Thymus (tissue), 11 donors: Measurements from ENCODE around the gene EPB41L5. TPM values are rescaled to one million over a fixed set of nuclear protein-coding genes. Genes with fewer than 3 reads are reported as not detected.
"Not testable (repeated sequence)": the region's sequence is repeated elsewhere in the genome, so short reads cannot be mapped to it uniquely, and the experiment has no call there.

Experiments used
- DNase-seq, 9 donors: peaks; one replicate each; pipeline ENCODE4 v3.0.0-alpha.2; 2013; ENCODE audit warnings: low spot score in 9 of 9, low read depth in 6 of 9, missing footprints in 1 of 9
- H3K27ac ChIP-seq, 2 donors: one replicate each; pipeline ENCODE4 v1.5.1; 2013; ENCODE audit warnings: control low read depth in 1 of 2, low read depth in 1 of 2, low read length in 1 of 2, mild to moderate bottlenecking in 1 of 2, moderate library complexity in 1 of 2
- H3K27me3 ChIP-seq, 2 donors: one replicate each; pipeline ENCODE4 v1.5.1; 2013; ENCODE audit warnings: low read length in 1 of 2; ENCODE audit not compliant: control insufficient read depth in 2 of 2, insufficient read depth in 1 of 2
- H3K36me3 ChIP-seq, 2 donors: one replicate each; pipeline ENCODE4 v1.5.1; 2013; ENCODE audit warnings: low read length in 1 of 2, mild to moderate bottlenecking in 1 of 2, moderate library complexity in 1 of 2; ENCODE audit not compliant: control insufficient read depth in 2 of 2, insufficient read depth in 2 of 2
- H3K4me1 ChIP-seq, 2 donors: one replicate each; pipeline ENCODE4 v1.5.1; 2013; ENCODE audit warnings: low read length in 2 of 2; ENCODE audit not compliant: control insufficient read depth in 2 of 2, insufficient read depth in 2 of 2
- H3K4me3 ChIP-seq, 2 donors: one replicate each; pipeline ENCODE4 v1.5.1; 2013; ENCODE audit warnings: low read length in 2 of 2, control low read depth in 1 of 2, mild to moderate bottlenecking in 1 of 2
- H3K9me3 ChIP-seq, 2 donors: one replicate each; pipeline ENCODE4 v1.5.1; 2013; ENCODE audit warnings: low read length in 1 of 2, mild to moderate bottlenecking in 1 of 2; ENCODE audit not compliant: control insufficient read depth in 2 of 2, insufficient read depth in 1 of 2
- WGBS: extraction: QIAGEN DNeasy Blood & Tissue Kit; methylation state at CpG from one replicate; pipeline ENCODE4 v1.1.7; 2013; 5-methylcytosine and 5-hydroxymethylcytosine counted together
- polyA plus RNA-seq: library from polyadenylated mRNA; stranded (reverse); fragments of 200-250 nt; gene quantifications from one replicate; pipeline ENCODE4 v1.2.3, GENCODE V29; 2013
- total RNA-seq: library from RNA; stranded (reverse); fragments of 120-200 nt; gene quantifications from one replicate; pipeline ENCODE4 v1.2.4, GENCODE V29; 2013
- donor health status: healthy.

The EPB41L5 gene
- total and polyA plus RNA-seq, 2 donors, result 4.9 to 9.3 TPM

GRCh38 chr2:120180066-120180465 lies 167.2 kb downstream of the EPB41L5 start:
- no peak for DNase-seq
- Histone ChIP-seq H3K4me1 (peaks cover 3 to 21% of the 10 kb centered on the region in 2 donors), H3K4me3 (no peak overlapping the region), H3K36me3 (no peaks in the 10 kb centered on the region), H3K27ac (no peak overlapping the region), H3K9me3 (no peaks in the 10 kb centered on the region), H3K27me3 (no peaks in the 10 kb centered on the region)
- WGBS, result over 99% methylated on average over 3 of the region's 3 CpGs

GRCh38 chr2:120182019-120182560 lies 169.2 kb downstream of the EPB41L5 start:
- no peaks in the 10 kb centered on the region for H3K9me3 ChIP-seq
- H3K4me1 ChIP-seq, result peaks cover 3 to 13% of the 10 kb centered on the region in 2 donors
- 37% methylated on average over 5 of the region's 5 CpGs for WGBS
- no peaks in the 10 kb centered on the region for H3K36me3 ChIP-seq
- peak in 1 of 9 donors; percentile 21 for DNase-seq
- no peak overlapping the region for H3K27ac ChIP-seq
- no peak overlapping the region for H3K4me3 ChIP-seq
- H3K27me3 ChIP-seq, result no peaks in the 10 kb centered on the region

GRCh38 chr2:120189189-120189588 lies 176.3 kb downstream of the EPB41L5 start:
- 95% methylated on average over 1 of the region's 1 CpG for WGBS
- DNase-seq, result no peak
- Histone ChIP-seq H3K4me1 (no peaks in the 10 kb centered on the region), H3K9me3 (no peaks in the 10 kb centered on the region), H3K36me3 (no peaks in the 10 kb centered on the region), H3K27ac (no peak overlapping the region), H3K4me3 (no peak overlapping the region), H3K27me3 (no peaks in the 10 kb centered on the region)

- no peaks in the 10 kb centered on the region for H3K27me3 ChIP-seq
- no peak for DNase-seq
- H3K4me1 ChIP-seq, result no peaks in the 10 kb centered on the region
- H3K27ac ChIP-seq, result no peak overlapping the region
- 100% methylated on average over 1 of the region's 1 CpG for WGBS
- H3K4me3 ChIP-seq, result no peak overlapping the region
- no peaks in the 10 kb centered on the region for H3K36me3 ChIP-seq
- no peaks in the 10 kb centered on the region for H3K9me3 ChIP-seq
These were observed 179.4 kb downstream of the EPB41L5 start for GRCh38 chr2:120192280-120192679.

GRCh38 chr2:120195553-120195952 lies 182.7 kb downstream of the EPB41L5 start:
- H3K9me3 ChIP-seq, result no peaks in the 10 kb centered on the region
- no peaks in the 10 kb centered on the region for H3K27me3 ChIP-seq
- H3K4me3 ChIP-seq, result no peak overlapping the region
- H3K36me3 ChIP-seq, result no peaks in the 10 kb centered on the region
- no peak overlapping the region for H3K27ac ChIP-seq
- 99% methylated on average over 1 of the region's 1 CpG for WGBS
- no peak for DNase-seq
- no peaks in the 10 kb centered on the region for H3K4me1 ChIP-seq

- not testable (repeated sequence) for H3K9me3 ChIP-seq, H3K36me3 ChIP-seq, H3K27me3 ChIP-seq, DNase-seq, H3K4me3 ChIP-seq, H3K27ac ChIP-seq, H3K4me1 ChIP-seq
- 98% methylated on average over 10 of the region's 10 CpGs for WGBS
These were observed 187.1 kb downstream of the EPB41L5 start for GRCh38 chr2:120199817-120200459.

- Histone ChIP-seq H3K27ac (no peak overlapping the region), H3K36me3 (no peaks in the 10 kb centered on the region), H3K27me3 (no peaks in the 10 kb centered on the region), H3K9me3 (no peaks in the 10 kb centered on the region), H3K4me3 (no peak overlapping the region), H3K4me1 (no peaks in the 10 kb centered on the region)
- DNase-seq, result no peak
- 74% methylated on average over 10 of the region's 10 CpGs for WGBS
These were observed 190.6 kb downstream of the EPB41L5 start for GRCh38 chr2:120203251-120204021.

- DNase-seq, result no peak
- 96% methylated on average over 5 of the region's 5 CpGs for WGBS
- no peaks in the 10 kb centered on the region for H3K4me1 ChIP-seq
- H3K27ac ChIP-seq, result no peak overlapping the region
- no peaks in the 10 kb centered on the region for H3K36me3 ChIP-seq
- H3K4me3 ChIP-seq, result no peak overlapping the region
- no peaks in the 10 kb centered on the region for H3K27me3 ChIP-seq
- H3K9me3 ChIP-seq, result no peaks in the 10 kb centered on the region
These were observed 191.1 kb downstream of the EPB41L5 start for GRCh38 chr2:120204022-120204405.

GRCh38 chr2:120204417-120204816 lies 191.5 kb downstream of the EPB41L5 start:
- Histone ChIP-seq H3K4me1 (no peaks in the 10 kb centered on the region), H3K27me3 (no peaks in the 10 kb centered on the region), H3K36me3 (no peaks in the 10 kb centered on the region), H3K4me3 (no peak overlapping the region), H3K9me3 (no peaks in the 10 kb centered on the region), H3K27ac (no peak overlapping the region)
- no peak for DNase-seq
- WGBS, result 77% methylated on average over 3 of the region's 3 CpGs
